HepG2 (cell line): ENCODE measurements around the gene LIPC. TPM values are rescaled to one million over a fixed set of nuclear protein-coding genes. Genes with fewer than 3 reads are reported as not detected.

Source experiments
- AHDC1 ChIP-seq: sonication (generic); formaldehyde crosslinking; IDR thresholded peaks from 2 replicates; pipeline ENCODE4 v1.5.1; 2020; ENCODE audit warnings: mild to moderate bottlenecking, missing genetic modification reagents, borderline replicate concordance
- E2F1 ChIP-seq: sonication (generic); formaldehyde crosslinking; IDR thresholded peaks from 2 replicates; pipeline ENCODE4 v1.5.0; 2020; ENCODE audit warnings: missing genetic modification reagents
- FOXK1 ChIP-seq: sonication (generic); formaldehyde crosslinking; IDR thresholded peaks from 2 replicates; pipeline ENCODE4 v1.4.0; 2020; ENCODE audit warnings: low read depth, missing genetic modification reagents, borderline replicate concordance
- HCFC1 ChIP-seq: fragments of 150-350 bp; IDR thresholded peaks from 2 replicates; pipeline ENCODE4 v1.6.1; 2014; ENCODE audit warnings: low read depth, low read length
- HMGXB4 ChIP-seq, 2 experiments: sonication (generic) in 1 of 2; formaldehyde crosslinking in 1 of 2; IDR thresholded peaks; 2 replicates each; pipeline versions ENCODE4 v1.4.0 to v1.6.1; 2018 to 2020; ENCODE audit warnings: missing genetic modification reagents in 2 of 2, borderline replicate concordance in 1 of 2, low read depth in 1 of 2, mild to moderate bottlenecking in 1 of 2, missing biosample characterization in 1 of 2
- HOXA5 ChIP-seq: sonication (generic); formaldehyde crosslinking; IDR thresholded peaks from 2 replicates; pipeline ENCODE4 v1.4.0; 2020; ENCODE audit warnings: missing genetic modification reagents
- NCOA2 ChIP-seq: sonication (generic); formaldehyde crosslinking; IDR thresholded peaks from 2 replicates; pipeline ENCODE4 v1.8.0; 2022; ENCODE audit warnings: inconsistent platforms
- NFYC ChIP-seq: IDR thresholded peaks from 2 replicates; pipeline ENCODE4 v1.6.1; 2016; ENCODE audit warnings: missing genetic modification reagents, missing compliant biosample characterization
- STAG1 ChIP-seq: sonication (generic); formaldehyde crosslinking; IDR thresholded peaks from 2 replicates; pipeline ENCODE4 v1.4.0; 2020; ENCODE audit warnings: missing genetic modification reagents
- TCF7 ChIP-seq: sonication (generic); IDR thresholded peaks from 2 replicates; pipeline ENCODE4 v1.6.1; 2016; ENCODE audit warnings: antibody characterized with exemption, low read depth
- ZNF329 ChIP-seq: sonication (generic); formaldehyde crosslinking; IDR thresholded peaks from 2 replicates; pipeline ENCODE4 v1.9.0; 2021; ENCODE audit warnings: low read depth, mild to moderate bottlenecking, missing genetic modification reagents
- ZNF33A ChIP-seq: sonication (generic); formaldehyde crosslinking; IDR thresholded peaks from 2 replicates; pipeline ENCODE4 v1.5.1; 2020; ENCODE audit warnings: missing genetic modification reagents, mild to moderate bottlenecking, moderate library complexity, borderline replicate concordance
- ZNF562 ChIP-seq: sonication (generic); formaldehyde crosslinking; IDR thresholded peaks from 2 replicates; pipeline ENCODE4 v1.8.0; 2022; ENCODE audit warnings: missing genetic modification reagents, borderline replicate concordance
- ZNF770 ChIP-seq: sonication (generic); formaldehyde crosslinking; IDR thresholded peaks from 2 replicates; pipeline ENCODE4 v1.5.0; 2020; ENCODE audit warnings: mild to moderate bottlenecking, missing genetic modification reagents
- polyA plus RNA-seq, 8 experiments: library from polyadenylated mRNA; depleted of rRNA in 3 of 8; stranded (reverse) in 7 of 8; unstranded in 1 of 8; fragments of >200 nt; fragmentation: Illumina TruSeq in 4 of 8; extraction: Trizol in 4 of 8; gene quantifications; 2 replicates each; pipeline versions ENCODE4 v1.2.1 to v1.2.3, GENCODE V29; 2011 to 2016; ENCODE audit warnings: low read depth in 4 of 8, missing spikeins in 1 of 8, mixed read lengths in 1 of 8; ENCODE audit not compliant: insufficient read depth in 1 of 8
- total RNA-seq, 5 experiments: library from RNA; depleted of rRNA; stranded (reverse); fragments of >200 nt; fragmentation: Illumina TruSeq; extraction: Trizol; gene quantifications; 2 replicates each; pipeline ENCODE4 v1.2.3, GENCODE V29; 2016; ENCODE audit warnings: low read depth in 1 of 5
- TF ChIP-seq, protein P1 (sequence below): IDR thresholded peaks from 2 replicates; pipeline ENCODE4 v1.4.0; 2020; ENCODE audit warnings: mild to moderate bottlenecking, missing genetic modification reagents

LIPC gene
- total and polyA plus RNA-seq, 2 of the 13 experiments (the other 11 are each of a cell fraction or from before 2014, with no cell fraction given) = 26.0 to 38.0 TPM

GRCh38 chr15:58454950-58455401 lies 23.2 kb downstream of the LIPC start (continued):
- TF ChIP-seq AHDC1 (CRISPR knock-in tag) (peak; percentile 77), E2F1 (CRISPR knock-in tag) (no peak), ZNF33A (no peak), FOXK1 (CRISPR knock-in tag) (peak; percentile 66; the same call in 1 of the 2 replicates), HMGXB4 (CRISPR knock-in tag; IDR thresholded peaks at IDR 0.05; ENCODE audit: borderline replicate concordance in 1 of 2, low read depth in 1 of 2) (no peak), STAG1 (no peak), NCOA2 (CRISPR knock-in tag) (peak; percentile 71; the same call in 1 of the 2 replicates), TCF7 (peak; percentile 78), ZNF562 (no peak), NFYC (CRISPR knock-in tag) (no peak), ZNF329 (CRISPR knock-in tag) (no peak), HOXA5 (CRISPR knock-in tag) (no peak), HCFC1 (no peak), ZNF770 (no peak)
- TF ChIP-seq, protein P1, sequence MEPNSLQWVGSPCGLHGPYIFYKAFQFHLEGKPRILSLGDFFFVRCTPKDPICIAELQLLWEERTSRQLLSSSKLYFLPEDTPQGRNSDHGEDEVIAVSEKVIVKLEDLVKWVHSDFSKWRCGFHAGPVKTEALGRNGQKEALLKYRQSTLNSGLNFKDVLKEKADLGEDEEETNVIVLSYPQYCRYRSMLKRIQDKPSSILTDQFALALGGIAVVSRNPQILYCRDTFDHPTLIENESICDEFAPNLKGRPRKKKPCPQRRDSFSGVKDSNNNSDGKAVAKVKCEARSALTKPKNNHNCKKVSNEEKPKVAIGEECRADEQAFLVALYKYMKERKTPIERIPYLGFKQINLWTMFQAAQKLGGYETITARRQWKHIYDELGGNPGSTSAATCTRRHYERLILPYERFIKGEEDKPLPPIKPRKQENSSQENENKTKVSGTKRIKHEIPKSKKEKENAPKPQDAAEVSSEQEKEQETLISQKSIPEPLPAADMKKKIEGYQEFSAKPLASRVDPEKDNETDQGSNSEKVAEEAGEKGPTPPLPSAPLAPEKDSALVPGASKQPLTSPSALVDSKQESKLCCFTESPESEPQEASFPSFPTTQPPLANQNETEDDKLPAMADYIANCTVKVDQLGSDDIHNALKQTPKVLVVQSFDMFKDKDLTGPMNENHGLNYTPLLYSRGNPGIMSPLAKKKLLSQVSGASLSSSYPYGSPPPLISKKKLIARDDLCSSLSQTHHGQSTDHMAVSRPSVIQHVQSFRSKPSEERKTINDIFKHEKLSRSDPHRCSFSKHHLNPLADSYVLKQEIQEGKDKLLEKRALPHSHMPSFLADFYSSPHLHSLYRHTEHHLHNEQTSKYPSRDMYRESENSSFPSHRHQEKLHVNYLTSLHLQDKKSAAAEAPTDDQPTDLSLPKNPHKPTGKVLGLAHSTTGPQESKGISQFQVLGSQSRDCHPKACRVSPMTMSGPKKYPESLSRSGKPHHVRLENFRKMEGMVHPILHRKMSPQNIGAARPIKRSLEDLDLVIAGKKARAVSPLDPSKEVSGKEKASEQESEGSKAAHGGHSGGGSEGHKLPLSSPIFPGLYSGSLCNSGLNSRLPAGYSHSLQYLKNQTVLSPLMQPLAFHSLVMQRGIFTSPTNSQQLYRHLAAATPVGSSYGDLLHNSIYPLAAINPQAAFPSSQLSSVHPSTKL (CRISPR knock-in tag) = peak; percentile 92
